Prostate gland (tissue), 2 donors: ENCODE measurements around the gene CTBP2. TPM values are rescaled to one million over a fixed set of nuclear protein-coding genes. Genes with fewer than 3 reads are reported as not detected.

Experiments
- DNase-seq: peaks from one replicate; pipeline ENCODE4 v3.0.0-alpha.2; 2019; ENCODE audit warnings: low spot score
- H3K27ac ChIP-seq, 2 donors: fragments of 200-600 bp; sonication (generic); 2 replicates each; pipeline ENCODE4 v1.5.1; 2017 to 2019
- H3K27me3 ChIP-seq: fragments of 200-600 bp; sonication (generic); replicated peaks from 2 replicates; pipeline ENCODE4 v1.5.1; 2019; ENCODE audit not compliant: insufficient read depth
- H3K36me3 ChIP-seq, 2 donors: fragments of 200-600 bp; sonication (generic); 1 replicate in 1 of 2; 2 replicates in 1 of 2; pipeline versions ENCODE4 v1.5.1 to v1.8.1; 2017 to 2019
- H3K4me1 ChIP-seq: fragments of 200-600 bp; sonication (generic); replicated peaks from 2 replicates; pipeline ENCODE4 v1.5.1; 2019
- H3K4me3 ChIP-seq, 2 donors: fragments of 200-600 bp; sonication (generic); 2 replicates each; pipeline ENCODE4 v1.5.1; 2017 to 2019
- H3K9me3 ChIP-seq: fragments of 200-600 bp; sonication (generic); 2 replicates; pipeline ENCODE4 v1.5.1; 2017
- POLR2A ChIP-seq: fragments of 450-650 bp; IDR thresholded peaks from one replicate; pipeline ENCODE4 v1.6.1; 2016; ENCODE audit warnings: antibody characterized with exemption, mild to moderate bottlenecking
- POLR2AphosphoS5 ChIP-seq: sonication (generic); formaldehyde crosslinking; IDR thresholded peaks from one replicate; pipeline ENCODE4 v1.6.1; 2017; ENCODE audit warnings: antibody characterized with exemption
- WGBS: methylation state at CpG from one replicate; pipeline ENCODE4 v1.1.5; 2018; 5-methylcytosine and 5-hydroxymethylcytosine counted together
- intact Hi-C: fragments of 100-400 bp; cut with DNase I; formaldehyde crosslinking; loops from one replicate; pipeline ENCODE4 v1.14.2; 2022
- total RNA-seq, 2 donors: library from RNA; depleted of rRNA; stranded (reverse); fragments of >200 nt; gene quantifications; one replicate each; pipeline ENCODE4 v1.1.0, GENCODE V29; 2016
- TF ChIP-seq, protein P1 (sequence below), 4 experiments: fragments of 200-600 bp in 2 of 4; fragments of 450-650 bp in 2 of 4; sonication (generic) in 2 of 4; IDR thresholded peaks; 1 replicate in 3 of 4; 2 replicates in 1 of 4; pipeline ENCODE4 v1.5.1; 2016 to 2019; ENCODE audit warnings: antibody characterized with exemption in 4 of 4, mild to moderate bottlenecking in 2 of 4, moderate library complexity in 2 of 4

Gene CTBP2
- total RNA-seq, 2 donors from 2014 or later = 70.2 to 89.7 TPM

DNA sequence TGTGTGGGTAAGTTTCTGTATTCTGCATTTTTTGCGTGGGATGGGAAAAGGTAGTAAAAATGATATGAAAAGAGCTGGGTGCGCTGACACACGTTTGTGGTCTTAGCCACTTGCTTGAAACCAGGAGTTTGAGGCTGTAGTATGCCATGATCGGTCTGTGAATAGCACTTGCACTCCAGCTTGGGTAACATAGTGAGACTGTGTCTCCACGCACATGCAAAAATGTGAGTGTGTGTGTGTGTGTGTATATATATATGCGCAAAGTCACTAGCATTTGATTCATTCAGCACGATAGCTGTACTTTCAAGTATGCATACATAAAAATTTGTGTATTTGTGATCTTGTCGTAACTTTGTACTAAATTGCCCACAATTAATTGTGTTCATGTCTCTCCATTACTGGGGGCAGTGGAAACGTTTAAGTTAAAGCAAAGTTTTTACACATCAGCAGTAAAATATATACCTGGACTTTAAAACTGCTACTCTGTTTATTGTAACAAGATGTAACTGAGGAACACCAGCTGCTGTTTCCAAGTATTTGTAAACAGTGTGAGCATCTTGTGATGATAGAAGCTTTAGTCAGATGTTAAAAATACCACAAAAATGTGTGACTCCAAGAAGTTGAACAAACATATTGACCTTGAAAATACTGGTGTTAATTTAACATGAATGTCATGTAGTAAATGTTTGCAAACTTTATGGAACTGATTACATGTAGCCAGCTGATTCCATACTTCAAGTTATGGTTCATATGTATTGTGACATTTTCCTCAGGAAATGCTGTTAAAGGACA is 216.9 kb downstream of the CTBP2 start:
- WGBS = 76% methylated on average over 9 of the region's 9 CpGs
- H3K4me1 ChIP-seq = peaks cover 7% of the 10 kb centered on the region
- no peaks in the 10 kb centered on the region for H3K9me3 ChIP-seq
- H3K4me3 ChIP-seq = no peak overlapping the region
- no peak overlapping the region for H3K27ac ChIP-seq
- H3K36me3 ChIP-seq = no peaks in the 10 kb centered on the region
- intact Hi-C loops = no loop called here
- TF ChIP-seq POLR2A = no peak
- TF ChIP-seq POLR2AphosphoS5 = no peak
- TF ChIP-seq, protein P1, sequence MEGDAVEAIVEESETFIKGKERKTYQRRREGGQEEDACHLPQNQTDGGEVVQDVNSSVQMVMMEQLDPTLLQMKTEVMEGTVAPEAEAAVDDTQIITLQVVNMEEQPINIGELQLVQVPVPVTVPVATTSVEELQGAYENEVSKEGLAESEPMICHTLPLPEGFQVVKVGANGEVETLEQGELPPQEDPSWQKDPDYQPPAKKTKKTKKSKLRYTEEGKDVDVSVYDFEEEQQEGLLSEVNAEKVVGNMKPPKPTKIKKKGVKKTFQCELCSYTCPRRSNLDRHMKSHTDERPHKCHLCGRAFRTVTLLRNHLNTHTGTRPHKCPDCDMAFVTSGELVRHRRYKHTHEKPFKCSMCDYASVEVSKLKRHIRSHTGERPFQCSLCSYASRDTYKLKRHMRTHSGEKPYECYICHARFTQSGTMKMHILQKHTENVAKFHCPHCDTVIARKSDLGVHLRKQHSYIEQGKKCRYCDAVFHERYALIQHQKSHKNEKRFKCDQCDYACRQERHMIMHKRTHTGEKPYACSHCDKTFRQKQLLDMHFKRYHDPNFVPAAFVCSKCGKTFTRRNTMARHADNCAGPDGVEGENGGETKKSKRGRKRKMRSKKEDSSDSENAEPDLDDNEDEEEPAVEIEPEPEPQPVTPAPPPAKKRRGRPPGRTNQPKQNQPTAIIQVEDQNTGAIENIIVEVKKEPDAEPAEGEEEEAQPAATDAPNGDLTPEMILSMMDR (IDR thresholded peaks at IDR 0.05) = no peak
- DNase-seq = no peak
- no peaks in the 10 kb centered on the region for H3K27me3 ChIP-seq

GRCh38 chr10:124942317-124943169 is 217.8 kb downstream of the CTBP2 start:
- WGBS = 65% methylated on average over 11 of the region's 11 CpGs
- no peaks in the 10 kb centered on the region for H3K27me3 ChIP-seq
- no peaks in the 10 kb centered on the region for H3K36me3 ChIP-seq
- intact Hi-C loops = no loop called here
- no peaks in the 10 kb centered on the region for H3K9me3 ChIP-seq
- no peak overlapping the region for H3K4me3 ChIP-seq
- TF ChIP-seq POLR2A (no peak), POLR2AphosphoS5 (no peak)
- TF ChIP-seq, protein P1 (IDR thresholded peaks at IDR 0.05) = no peak
- H3K4me1 ChIP-seq = peaks cover 7% of the 10 kb centered on the region
- no peak for DNase-seq
- H3K27ac ChIP-seq = no peak overlapping the region

GRCh38 chr10:124941823-124942222 is 218.5 kb downstream of the CTBP2 start, which contains the start of gene ZRANB1:
Gene ZRANB1, plus strand, starts transcription at chr10:124942123. Its CDS starts 371 bp downstream, at chr10:124942494.
- TF ChIP-seq POLR2A (no peak), POLR2AphosphoS5 (no peak)
- TF ChIP-seq, protein P1 (IDR thresholded peaks at IDR 0.05) = no peak
- no peaks in the 10 kb centered on the region for H3K36me3 ChIP-seq
- H3K9me3 ChIP-seq = no peaks in the 10 kb centered on the region
- no peak within 1 kb of the TSS for H3K27ac ChIP-seq
- 85% methylated on average over 4 of the region's 4 CpGs for WGBS
- H3K27me3 ChIP-seq = no peaks in the 10 kb centered on the region
- H3K4me3 ChIP-seq = no peak within 1 kb of the TSS
- peaks cover 7% of the 10 kb centered on the region for H3K4me1 ChIP-seq
- intact Hi-C loops = no loop called here
- no peak for DNase-seq

DNA sequence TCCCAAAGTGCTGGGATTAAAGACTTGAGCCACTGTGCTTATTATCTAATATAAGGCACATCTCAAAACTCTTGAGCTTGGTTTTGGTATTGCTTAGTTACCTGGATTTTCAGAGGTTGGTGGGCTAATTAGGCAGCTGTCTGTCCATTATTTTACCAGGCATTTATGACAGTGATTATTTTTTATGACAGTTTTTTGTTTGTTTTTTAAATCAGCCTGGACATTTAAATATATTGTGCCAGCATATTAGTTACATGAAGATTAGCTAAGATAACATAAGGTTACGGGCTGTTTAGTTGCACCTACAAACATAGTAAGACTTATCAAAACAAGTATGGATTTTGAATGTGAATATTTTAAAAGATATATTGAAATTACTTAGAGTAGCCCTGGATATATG is 221.1 kb downstream of the CTBP2 start:
- Histone ChIP-seq H3K4me1 (peaks cover 7% of the 10 kb centered on the region), H3K9me3 (no peaks in the 10 kb centered on the region), H3K27ac (no peak overlapping the region), H3K36me3 (no peaks in the 10 kb centered on the region), H3K4me3 (no peak overlapping the region), H3K27me3 (no peaks in the 10 kb centered on the region)
- TF ChIP-seq POLR2A (no peak), POLR2AphosphoS5 (no peak)
- TF ChIP-seq, protein P1 (IDR thresholded peaks at IDR 0.05) = no peak
- DNase-seq = no peak
- 80% methylated on average over 1 of the region's 1 CpG for WGBS
- intact Hi-C loops = no loop called here
